ENCODE measurements around the gene MED12L.

GRCh38 chr3:151192545-151192944 lies 107.1 kb downstream of the MED12L start:
- TF ChIP-seq CTCF (conservative IDR thresholded peaks at IDR 0.05; ENCODE audit: low read length) (no peak), EZH2phosphoT487 (IDR thresholded peaks at IDR 0.05; ENCODE audit: borderline replicate concordance) (no peak)

All from Loucy (cell line).